HepG2 (cell line): ENCODE data around the gene DUSP16.

Experiments
- PHB2 ChIP-seq: fragments of 450-650 bp; IDR thresholded peaks from 2 replicates; pipeline ENCODE4 v1.6.1; 2018; ENCODE audit not compliant: partially characterized antibody
- POLR2AphosphoS5 ChIP-seq: IDR thresholded peaks from 2 replicates; pipeline ENCODE4 v1.6.1; 2012; ENCODE audit warnings: low read depth, low read length
- TEAD2 ChIP-seq: sonication (generic); formaldehyde crosslinking; IDR thresholded peaks from 2 replicates; pipeline ENCODE4 v1.9.0; 2021; ENCODE audit warnings: missing genetic modification reagents
- ZNF83 ChIP-seq: sonication (generic); formaldehyde crosslinking; IDR thresholded peaks from 2 replicates; pipeline ENCODE4 v1.4.0; 2020; ENCODE audit warnings: missing genetic modification reagents, mild to moderate bottlenecking, borderline replicate concordance
- TF ChIP-seq, protein P1 (sequence below), 2 experiments: IDR thresholded peaks; 2 replicates each; pipeline ENCODE4 v1.6.1; 2011 to 2012; ENCODE audit warnings: low read length in 2 of 2, borderline replicate concordance in 1 of 2, low read depth in 1 of 2, mild to moderate bottlenecking in 1 of 2, moderate library complexity in 1 of 2
- TF ChIP-seq, protein P2 (sequence below): IDR thresholded peaks from 2 replicates; pipeline ENCODE4 v1.6.1; 2012; ENCODE audit warnings: inconsistent platforms

DNA sequence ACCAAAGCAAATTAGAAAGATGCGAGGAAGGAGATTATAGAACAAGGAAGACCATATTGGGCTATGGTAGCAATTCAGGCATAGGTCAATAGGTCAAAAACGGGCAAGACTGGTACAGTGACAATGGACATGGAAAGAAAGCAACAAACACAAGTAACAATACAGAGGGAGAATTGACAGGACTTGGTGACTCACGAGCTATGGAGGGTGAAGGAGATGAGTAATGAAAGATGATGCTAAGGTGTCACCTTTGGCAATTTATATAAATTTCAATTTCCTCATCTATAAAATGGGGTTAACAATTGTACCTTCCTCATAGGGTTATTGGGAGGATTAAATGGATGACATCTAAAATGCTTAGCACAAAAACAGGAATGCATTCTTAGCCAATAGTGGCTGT, 15.1 kb upstream of the DUSP16 start:
- TF ChIP-seq PHB2 (no peak), TEAD2 (CRISPR knock-in tag) (no peak), POLR2AphosphoS5 (no peak), ZNF83 (CRISPR knock-in tag) (no peak)
- TF ChIP-seq, protein P1, sequence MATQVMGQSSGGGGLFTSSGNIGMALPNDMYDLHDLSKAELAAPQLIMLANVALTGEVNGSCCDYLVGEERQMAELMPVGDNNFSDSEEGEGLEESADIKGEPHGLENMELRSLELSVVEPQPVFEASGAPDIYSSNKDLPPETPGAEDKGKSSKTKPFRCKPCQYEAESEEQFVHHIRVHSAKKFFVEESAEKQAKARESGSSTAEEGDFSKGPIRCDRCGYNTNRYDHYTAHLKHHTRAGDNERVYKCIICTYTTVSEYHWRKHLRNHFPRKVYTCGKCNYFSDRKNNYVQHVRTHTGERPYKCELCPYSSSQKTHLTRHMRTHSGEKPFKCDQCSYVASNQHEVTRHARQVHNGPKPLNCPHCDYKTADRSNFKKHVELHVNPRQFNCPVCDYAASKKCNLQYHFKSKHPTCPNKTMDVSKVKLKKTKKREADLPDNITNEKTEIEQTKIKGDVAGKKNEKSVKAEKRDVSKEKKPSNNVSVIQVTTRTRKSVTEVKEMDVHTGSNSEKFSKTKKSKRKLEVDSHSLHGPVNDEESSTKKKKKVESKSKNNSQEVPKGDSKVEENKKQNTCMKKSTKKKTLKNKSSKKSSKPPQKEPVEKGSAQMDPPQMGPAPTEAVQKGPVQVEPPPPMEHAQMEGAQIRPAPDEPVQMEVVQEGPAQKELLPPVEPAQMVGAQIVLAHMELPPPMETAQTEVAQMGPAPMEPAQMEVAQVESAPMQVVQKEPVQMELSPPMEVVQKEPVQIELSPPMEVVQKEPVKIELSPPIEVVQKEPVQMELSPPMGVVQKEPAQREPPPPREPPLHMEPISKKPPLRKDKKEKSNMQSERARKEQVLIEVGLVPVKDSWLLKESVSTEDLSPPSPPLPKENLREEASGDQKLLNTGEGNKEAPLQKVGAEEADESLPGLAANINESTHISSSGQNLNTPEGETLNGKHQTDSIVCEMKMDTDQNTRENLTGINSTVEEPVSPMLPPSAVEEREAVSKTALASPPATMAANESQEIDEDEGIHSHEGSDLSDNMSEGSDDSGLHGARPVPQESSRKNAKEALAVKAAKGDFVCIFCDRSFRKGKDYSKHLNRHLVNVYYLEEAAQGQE (IDR thresholded peaks at IDR 0.05; ENCODE audit: borderline replicate concordance in 1 of 2, low read depth in 1 of 2, low read length in 2 of 2) = no peak
- TF ChIP-seq, protein P2, sequence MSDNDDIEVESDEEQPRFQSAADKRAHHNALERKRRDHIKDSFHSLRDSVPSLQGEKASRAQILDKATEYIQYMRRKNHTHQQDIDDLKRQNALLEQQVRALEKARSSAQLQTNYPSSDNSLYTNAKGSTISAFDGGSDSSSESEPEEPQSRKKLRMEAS = no peak
